Choroid plexus epithelial cell (primary cell): ENCODE measurements around the gene NCKAP5.

Experiments used
- DNase-seq: peaks from one replicate; pipeline ENCODE4 v3.0.0-alpha.2; 2010; ENCODE audit warnings: low read depth
- H3K4me3 ChIP-seq: 2 replicates; pipeline ENCODE4 v1.5.1; 2011; ENCODE audit warnings: low read depth, mild to moderate bottlenecking, control low read depth, low read length, moderate library complexity
- CTCF ChIP-seq: conservative IDR thresholded peaks from 2 replicates; pipeline ENCODE4 v1.5.1; 2011; ENCODE audit warnings: low read depth, mild to moderate bottlenecking, control low read depth, inconsistent platforms, low read length, moderate library complexity

The NCKAP5 gene

DNA sequence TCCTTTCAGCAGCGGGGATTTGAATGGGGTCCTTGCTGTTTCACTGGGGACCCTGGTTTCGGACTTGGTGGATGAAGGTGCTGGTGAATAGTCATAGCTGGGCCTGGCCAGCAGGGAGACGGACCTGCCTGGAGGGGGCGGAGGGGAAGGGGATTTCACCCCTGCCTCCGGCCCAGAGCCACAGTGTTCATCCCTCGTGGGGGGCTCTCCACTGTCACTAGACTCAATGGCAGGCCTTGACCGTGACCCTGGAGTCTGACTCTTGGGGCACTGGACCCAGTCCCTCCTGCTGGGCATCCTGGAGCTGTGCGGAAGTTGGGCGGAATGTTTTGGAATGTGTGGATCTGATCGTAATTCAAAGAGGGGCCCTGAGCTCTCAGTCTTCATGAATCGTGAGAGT is 784.4 kb downstream of the NCKAP5 start:
- no peak for TF ChIP-seq CTCF
- DNase-seq, result no peak
- no peak overlapping the region for H3K4me3 ChIP-seq

DNA sequence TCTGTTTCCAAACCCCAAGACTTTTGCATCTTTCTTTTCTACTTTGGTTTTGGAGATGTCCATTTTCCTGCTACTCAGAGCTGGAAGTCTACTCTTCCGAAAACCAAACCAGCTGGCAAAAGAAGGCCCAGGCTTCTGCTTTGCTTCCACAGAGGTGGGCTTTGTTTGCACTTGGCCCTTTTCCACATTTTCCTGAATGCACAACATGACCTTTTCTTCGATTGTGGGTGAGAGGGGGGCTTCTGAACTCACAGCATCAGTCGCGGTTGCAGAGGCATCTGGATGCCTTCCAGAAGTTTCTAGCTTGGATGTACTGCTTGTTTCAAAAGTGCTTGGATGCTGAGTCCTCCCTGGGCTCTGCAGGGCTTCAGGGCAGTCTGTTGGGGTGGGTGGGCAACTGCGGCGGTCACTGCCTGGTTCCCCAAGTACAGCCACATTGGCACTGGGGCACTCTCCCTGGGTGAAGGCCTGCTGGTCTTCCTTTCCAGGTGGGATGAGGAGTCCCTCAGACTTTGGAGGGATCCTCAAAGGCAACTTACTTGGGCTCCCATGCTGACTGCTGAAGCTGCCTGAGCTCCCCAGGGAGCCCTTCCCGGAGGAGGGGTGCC is 786.0 kb downstream of the NCKAP5 start:
- DNase-seq, result no peak
- no peak overlapping the region for H3K4me3 ChIP-seq
- TF ChIP-seq CTCF, result no peak

DNA sequence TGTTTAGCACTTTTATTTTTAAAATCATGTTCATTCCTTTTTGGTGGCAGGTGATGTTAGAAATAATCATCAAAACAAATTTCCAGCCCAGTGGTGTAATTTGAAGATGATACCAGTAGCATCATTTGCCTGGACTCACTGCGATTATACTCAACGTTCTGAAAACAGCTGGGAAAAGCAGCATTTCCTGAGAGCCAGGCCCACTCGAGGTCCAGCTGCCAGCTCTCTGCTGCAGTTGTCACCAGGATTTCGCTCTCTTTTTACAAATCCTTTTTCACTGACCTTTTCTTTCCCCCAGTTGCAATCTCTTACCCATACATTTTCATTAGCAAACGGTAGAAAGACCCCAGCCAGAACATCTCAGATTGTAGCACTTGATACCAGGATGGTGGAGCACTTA is 787.6 kb downstream of the NCKAP5 start:
- DNase-seq, result no peak

DNA sequence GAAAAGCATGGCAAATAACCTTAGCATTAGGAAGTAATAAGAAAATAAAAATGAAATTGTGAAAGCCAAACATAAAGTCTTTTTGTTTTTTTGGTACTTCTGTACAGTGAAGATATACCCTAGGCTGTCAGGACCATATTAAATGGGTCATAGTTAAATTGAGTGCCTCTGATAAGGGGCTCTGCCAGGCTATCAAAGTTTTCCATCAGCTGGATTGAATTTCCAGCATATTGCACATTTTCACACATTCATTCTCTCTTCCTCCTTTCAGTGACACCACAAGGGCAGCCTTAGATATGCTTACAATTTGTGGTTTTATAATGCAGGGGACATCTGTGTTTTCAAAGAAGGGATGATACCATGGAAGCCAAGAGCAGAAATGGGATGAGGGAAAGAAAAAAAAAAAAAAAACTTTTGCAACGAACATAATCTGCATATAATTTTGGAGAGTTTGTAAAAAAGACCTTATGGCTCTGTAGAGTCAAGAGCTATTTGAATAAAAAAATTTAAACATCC is 789.0 kb downstream of the NCKAP5 start:
- DNase-seq, result no peak
- no peak overlapping the region for H3K4me3 ChIP-seq
- TF ChIP-seq CTCF, result no peak

More for the DNA sequence above, 787.6 kb downstream of the NCKAP5 start:
- no peak overlapping the region for H3K4me3 ChIP-seq
- no peak for TF ChIP-seq CTCF

GRCh38 chr2:132776287-132776686 is 792.0 kb downstream of the NCKAP5 start:
- TF ChIP-seq CTCF, result no peak
- no peak for DNase-seq
- H3K4me3 ChIP-seq, result no peak overlapping the region

DNA sequence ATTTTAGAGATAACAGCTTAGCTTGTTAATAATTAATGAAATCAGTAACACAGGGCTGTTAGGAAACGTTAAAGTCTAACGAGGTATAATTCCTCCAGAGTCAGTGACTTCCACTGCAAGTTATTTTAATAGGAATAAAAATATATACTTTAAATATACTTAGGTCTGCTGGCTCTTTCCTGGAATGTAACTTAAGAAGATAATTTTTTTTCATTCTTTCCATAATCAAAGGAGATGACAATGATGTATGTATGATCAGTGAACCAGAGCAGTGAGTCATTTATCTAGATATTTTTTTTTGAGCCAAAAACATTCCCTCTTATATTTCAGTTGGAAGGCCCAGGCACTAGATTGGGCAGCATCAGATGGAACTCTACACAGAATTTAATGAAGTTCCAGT is 794.1 kb downstream of the NCKAP5 start:
- DNase-seq, result no peak
- TF ChIP-seq CTCF, result no peak
- no peak overlapping the region for H3K4me3 ChIP-seq

DNA sequence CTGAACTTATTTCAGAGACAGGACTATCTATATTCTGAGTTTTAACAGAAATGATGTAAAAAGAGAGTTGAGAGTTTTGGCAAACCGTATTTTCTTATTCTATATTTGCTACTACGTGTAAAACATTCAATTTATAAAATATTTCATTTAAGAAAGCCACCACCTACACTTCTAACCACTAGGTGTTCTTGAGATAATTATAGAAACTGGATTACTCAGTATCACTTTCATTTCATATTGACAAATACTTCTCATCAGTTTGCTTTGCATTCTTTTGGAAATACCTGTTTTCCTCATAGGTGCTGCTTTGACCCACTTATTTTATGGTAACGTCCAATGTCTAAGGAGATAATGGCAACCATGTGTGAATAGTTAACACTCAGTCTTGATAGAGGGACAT is 794.9 kb downstream of the NCKAP5 start:
- no peak for TF ChIP-seq CTCF
- DNase-seq, result no peak
- H3K4me3 ChIP-seq, result no peak overlapping the region
